ENCODE data around the gene ASTN2.

Gene ASTN2

GRCh38 chr9:117278471-117279035, 136.3 kb downstream of the ASTN2 start:
- no peak for TF ChIP-seq CTCF (IDR thresholded peaks at IDR 0.05; ENCODE audit: low read length)
- no peak for TF ChIP-seq EZH2 (IDR thresholded peaks at IDR 0.05; ENCODE audit: borderline replicate concordance, low read length)
- Histone ChIP-seq H3K4me3 (ENCODE audit: low read depth, low read length, poor library complexity, severe bottlenecking) (no peak overlapping the region), H3K9ac (ENCODE audit: low read length) (no peak overlapping the region), H3K4me1 (ENCODE audit: insufficient read depth, low read length, severe bottlenecking) (peaks cover 54% of the 10 kb centered on the region), H3K27me3 (ENCODE audit: insufficient read depth, low read length) (no peaks in the 10 kb centered on the region), H3K27ac (ENCODE audit: low read depth, low read length, poor library complexity, severe bottlenecking) (no peak overlapping the region), H4K20me1 (ENCODE audit: insufficient read depth, low read length) (no peaks in the 10 kb centered on the region), H3F3A (ENCODE audit: insufficient read depth, low read length) (no peaks in the 10 kb centered on the region), H3K79me2 (ENCODE audit: insufficient read depth, low read length) (no peaks in the 10 kb centered on the region), H3K9me2 (ENCODE audit: low read depth, low read length) (no peaks in the 10 kb centered on the region), H3K36me3 (ENCODE audit: insufficient read depth, low read length) (no peaks in the 10 kb centered on the region), H2AFZ (ENCODE audit: low read length) (no peak overlapping the region), H3K9me3 (ENCODE audit: low read length) (no peaks in the 10 kb centered on the region), H3K4me2 (ENCODE audit: low read length) (no peak overlapping the region)

GRCh38 chr9:117278020-117278419, 136.8 kb downstream of the ASTN2 start:
- H3K79me2 ChIP-seq (ENCODE audit: insufficient read depth, low read length): no peaks in the 10 kb centered on the region
- H3K9me2 ChIP-seq (ENCODE audit: low read depth, low read length): no peaks in the 10 kb centered on the region
- no peak for TF ChIP-seq CTCF (IDR thresholded peaks at IDR 0.05; ENCODE audit: low read length)
- TF ChIP-seq EZH2 (IDR thresholded peaks at IDR 0.05; ENCODE audit: borderline replicate concordance, low read length): no peak
- H3K4me3 ChIP-seq (ENCODE audit: low read depth, low read length, poor library complexity, severe bottlenecking): no peak overlapping the region
- no peaks in the 10 kb centered on the region for H3K36me3 ChIP-seq (ENCODE audit: insufficient read depth, low read length)
- H3K27ac ChIP-seq (ENCODE audit: low read depth, low read length, poor library complexity, severe bottlenecking): no peak overlapping the region
- H3K4me1 ChIP-seq (ENCODE audit: insufficient read depth, low read length, severe bottlenecking): peaks cover 53% of the 10 kb centered on the region
- H3K27me3 ChIP-seq (ENCODE audit: insufficient read depth, low read length): no peaks in the 10 kb centered on the region
- no peak overlapping the region; the same call in 1 of the 2 replicates for H3K9ac ChIP-seq (ENCODE audit: low read length)
- no peaks in the 10 kb centered on the region for H3K9me3 ChIP-seq (ENCODE audit: low read length)
- H3F3A ChIP-seq (ENCODE audit: insufficient read depth, low read length): no peaks in the 10 kb centered on the region
- H2AFZ ChIP-seq (ENCODE audit: low read length): no peak overlapping the region
- H4K20me1 ChIP-seq (ENCODE audit: insufficient read depth, low read length): no peaks in the 10 kb centered on the region
- H3K4me2 ChIP-seq (ENCODE audit: low read length): no peak overlapping the region

- Histone ChIP-seq H3K9ac (ENCODE audit: low read length) (no peak overlapping the region), H3K4me3 (ENCODE audit: low read depth, low read length, poor library complexity, severe bottlenecking) (no peak overlapping the region), H3F3A (ENCODE audit: insufficient read depth, low read length) (no peaks in the 10 kb centered on the region), H3K27ac (ENCODE audit: low read depth, low read length, poor library complexity, severe bottlenecking) (peak overlapping the region; percentile 20), H3K9me3 (ENCODE audit: low read length) (no peaks in the 10 kb centered on the region), H3K9me2 (ENCODE audit: low read depth, low read length) (no peaks in the 10 kb centered on the region), H3K4me2 (ENCODE audit: low read length) (no peak overlapping the region), H4K20me1 (ENCODE audit: insufficient read depth, low read length) (no peaks in the 10 kb centered on the region), H3K79me2 (ENCODE audit: insufficient read depth, low read length) (no peaks in the 10 kb centered on the region), H3K36me3 (ENCODE audit: insufficient read depth, low read length) (no peaks in the 10 kb centered on the region), H2AFZ (ENCODE audit: low read length) (no peak overlapping the region), H3K27me3 (ENCODE audit: insufficient read depth, low read length) (no peaks in the 10 kb centered on the region), H3K4me1 (ENCODE audit: insufficient read depth, low read length, severe bottlenecking) (peaks cover 48% of the 10 kb centered on the region)
- TF ChIP-seq CTCF (IDR thresholded peaks at IDR 0.05; ENCODE audit: low read length) (no peak), EZH2 (IDR thresholded peaks at IDR 0.05; ENCODE audit: borderline replicate concordance, low read length) (no peak)
Measured at GRCh38 chr9:117276444-117276843, 138.4 kb downstream of the ASTN2 start.

All from OCI-LY1 (cell line).